Measurements from ENCODE around the gene DDRGK1.

DDRGK1 gene

DNA sequence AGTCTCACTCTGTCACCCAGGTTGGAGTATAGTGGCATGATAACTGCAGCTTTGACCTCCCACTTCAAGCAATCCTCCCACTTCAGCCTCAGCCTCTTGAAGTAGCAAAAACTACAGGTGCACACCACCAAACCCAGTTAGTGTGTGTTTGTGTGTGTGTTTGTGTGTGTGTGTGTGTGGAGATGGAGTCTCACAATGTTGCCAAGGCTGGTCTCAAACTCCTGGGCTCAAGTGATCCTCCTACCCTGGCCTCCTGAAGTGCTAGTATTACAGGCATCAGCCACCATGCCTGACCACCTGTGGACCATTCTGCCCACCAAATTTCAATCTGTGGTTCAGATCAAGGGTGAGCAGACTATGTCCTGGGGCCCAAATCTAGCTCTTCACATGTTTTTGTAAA lies 53.6 kb downstream of the DDRGK1 start:
- Histone ChIP-seq H3K4me2 (ENCODE audit: low read depth, low read length, poor library complexity, severe bottlenecking) (no peak overlapping the region), H2AFZ (ENCODE audit: low read length) (no peak overlapping the region), H3K9ac (ENCODE audit: low read depth, low read length, poor library complexity, severe bottlenecking) (no peak overlapping the region), H3K9me2 (replicated peaks; ENCODE audit: low read depth, low read length) (no peaks in the 10 kb centered on the region), H3K9me3 (ENCODE audit: insufficient read depth, low read depth, low read length) (no peaks in the 10 kb centered on the region), H3K27me3 (ENCODE audit: insufficient read depth, low read length, poor library complexity, severe bottlenecking) (no peaks in the 10 kb centered on the region), H4K20me1 (ENCODE audit: insufficient read depth, low read length, poor library complexity, severe bottlenecking) (peaks cover 52% of the 10 kb centered on the region), H3K36me3 (ENCODE audit: insufficient read depth, low read length) (peaks cover 46% of the 10 kb centered on the region; the same call in 1 of the 2 replicates), H3K79me2 (ENCODE audit: insufficient read depth, low read length) (peaks cover 89% of the 10 kb centered on the region), H3K4me3 (ENCODE audit: low read length, poor library complexity, severe bottlenecking) (no peak overlapping the region), H3K4me1 (ENCODE audit: insufficient read depth, low read length, poor library complexity, severe bottlenecking) (peaks cover 24% of the 10 kb centered on the region), H3F3A (ENCODE audit: low read depth) (no peaks in the 10 kb centered on the region)
- TF ChIP-seq CTCF (conservative IDR thresholded peaks at IDR 0.05; ENCODE audit: low read length) (no peak), EZH2phosphoT487 (IDR thresholded peaks at IDR 0.05; ENCODE audit: borderline replicate concordance) (no peak)

- H3K4me3 ChIP-seq (ENCODE audit: low read length, poor library complexity, severe bottlenecking) = no peak overlapping the region
- H3K9me2 ChIP-seq (replicated peaks; ENCODE audit: low read depth, low read length) = no peaks in the 10 kb centered on the region
- peaks cover 4% of the 10 kb centered on the region for H3K4me1 ChIP-seq (ENCODE audit: insufficient read depth, low read length, poor library complexity, severe bottlenecking)
- H3K9me3 ChIP-seq (ENCODE audit: insufficient read depth, low read depth, low read length) = 0 out of 2 replicates have a peak, but pooled peaks cover 3% of the 10 kb centered on the region
- H3K9ac ChIP-seq (ENCODE audit: low read depth, low read length, poor library complexity, severe bottlenecking) = no peak overlapping the region
- H3K4me2 ChIP-seq (ENCODE audit: low read depth, low read length, poor library complexity, severe bottlenecking) = no peak overlapping the region
- 0 out of 2 replicates have a peak, but pooled peaks cover 4% of the 10 kb centered on the region for H3F3A ChIP-seq (ENCODE audit: low read depth)
- H4K20me1 ChIP-seq (ENCODE audit: insufficient read depth, low read length, poor library complexity, severe bottlenecking) = peaks cover 26% of the 10 kb centered on the region
- peaks cover 53% of the 10 kb centered on the region for H3K79me2 ChIP-seq (ENCODE audit: insufficient read depth, low read length)
- H3K27me3 ChIP-seq (ENCODE audit: insufficient read depth, low read length, poor library complexity, severe bottlenecking) = no peaks in the 10 kb centered on the region
- H3K36me3 ChIP-seq (ENCODE audit: insufficient read depth, low read length) = peaks cover 44% of the 10 kb centered on the region; the same call in 1 of the 2 replicates
- TF ChIP-seq EZH2phosphoT487 (IDR thresholded peaks at IDR 0.05; ENCODE audit: borderline replicate concordance) (no peak), CTCF (conservative IDR thresholded peaks at IDR 0.05; ENCODE audit: low read length) (no peak)
- no peak overlapping the region for H2AFZ ChIP-seq (ENCODE audit: low read length)
Measured at GRCh38 chr20:3146732-3147341, 57.6 kb downstream of the DDRGK1 start.

DNA sequence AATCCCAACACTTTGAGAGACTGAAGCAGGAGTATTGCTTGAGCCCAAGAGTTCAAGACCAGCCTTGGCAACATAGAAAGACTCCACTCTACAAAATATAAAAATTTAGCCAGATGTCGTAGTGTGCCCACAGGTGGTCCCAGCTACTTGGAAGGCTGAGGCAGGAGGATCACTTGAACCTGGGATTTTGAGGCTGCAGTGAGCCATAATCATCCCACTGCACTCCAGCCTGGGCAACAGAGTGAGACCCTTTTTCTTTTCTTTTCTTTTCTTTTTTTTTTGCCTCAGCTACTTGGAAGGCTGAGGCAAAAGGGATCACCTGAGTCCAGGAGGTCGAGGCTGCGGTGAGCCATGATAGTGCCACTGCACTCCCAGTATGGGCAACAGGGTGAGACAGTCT lies 62.7 kb downstream of the DDRGK1 start:
- TF ChIP-seq EZH2phosphoT487 (IDR thresholded peaks at IDR 0.05; ENCODE audit: borderline replicate concordance) (no peak), CTCF (conservative IDR thresholded peaks at IDR 0.05; ENCODE audit: low read length) (no peak)
- H3K36me3 ChIP-seq (ENCODE audit: insufficient read depth, low read length) = peaks cover 11% of the 10 kb centered on the region; the same call in 1 of the 2 replicates
- H3F3A ChIP-seq (ENCODE audit: low read depth) = 0 out of 2 replicates have a peak, but pooled peaks cover 4% of the 10 kb centered on the region
- H3K27me3 ChIP-seq (ENCODE audit: insufficient read depth, low read length, poor library complexity, severe bottlenecking) = no peaks in the 10 kb centered on the region
- no peak overlapping the region for H3K4me3 ChIP-seq (ENCODE audit: low read length, poor library complexity, severe bottlenecking)
- no peak overlapping the region for H3K9ac ChIP-seq (ENCODE audit: low read depth, low read length, poor library complexity, severe bottlenecking)
- 0 out of 2 replicates have a peak, but pooled peaks cover 3% of the 10 kb centered on the region for H3K9me3 ChIP-seq (ENCODE audit: insufficient read depth, low read depth, low read length)
- H3K4me2 ChIP-seq (ENCODE audit: low read depth, low read length, poor library complexity, severe bottlenecking) = no peak overlapping the region
- peaks cover 7% of the 10 kb centered on the region; the same call in 1 of the 2 replicates for H3K79me2 ChIP-seq (ENCODE audit: insufficient read depth, low read length)
- no peaks in the 10 kb centered on the region for H4K20me1 ChIP-seq (ENCODE audit: insufficient read depth, low read length, poor library complexity, severe bottlenecking)
- H3K4me1 ChIP-seq (ENCODE audit: insufficient read depth, low read length, poor library complexity, severe bottlenecking) = no peaks in the 10 kb centered on the region
- H3K9me2 ChIP-seq (replicated peaks; ENCODE audit: low read depth, low read length) = no peaks in the 10 kb centered on the region
- H2AFZ ChIP-seq (ENCODE audit: low read length) = no peak overlapping the region

All from Loucy (cell line).